ENCODE data around the gene OR9I1. TPM values are rescaled to one million over a fixed set of nuclear protein-coding genes. Genes with fewer than 3 reads are reported as not detected.
A peak's percentile ranks its signal among the peaks of the same experiment; 100 is the strongest.

The OR9I1 gene
- total and polyA plus RNA-seq, 2 of the 13 experiments (the other 11 are each of a cell fraction or from before 2014, with no cell fraction given) = not detected

- TF ChIP-seq RFX3 (CRISPR knock-in tag; IDR thresholded peaks at IDR 0.05) (no peak), ZNF609 (CRISPR knock-in tag; IDR thresholded peaks at IDR 0.05; ENCODE audit: borderline replicate concordance) (peak; percentile 93), ZNF496 (CRISPR knock-in tag; IDR thresholded peaks at IDR 0.05; ENCODE audit: insufficient replicate concordance) (no peak), RARG (CRISPR knock-in tag; IDR thresholded peaks at IDR 0.05; ENCODE audit: low read depth) (no peak), KDM5B (CRISPR knock-in tag; IDR thresholded peaks at IDR 0.05; ENCODE audit: borderline replicate concordance) (no peak), CCDC6 (CRISPR knock-in tag; IDR thresholded peaks at IDR 0.05) (no peak), ETV5 (CRISPR knock-in tag; IDR thresholded peaks at IDR 0.05; ENCODE audit: borderline replicate concordance) (peak; percentile 78; the same call in 1 of the 2 replicates), ZNF670 (CRISPR knock-in tag; IDR thresholded peaks at IDR 0.05; ENCODE audit: borderline replicate concordance) (peak; percentile 34; the same call in 1 of the 2 replicates), ZBTB37 (CRISPR knock-in tag; IDR thresholded peaks at IDR 0.05) (no peak), RORA (CRISPR knock-in tag; IDR thresholded peaks at IDR 0.05) (no peak), ZBTB14 (CRISPR knock-in tag; IDR thresholded peaks at IDR 0.05) (no peak), HES4 (CRISPR knock-in tag; IDR thresholded peaks at IDR 0.05; ENCODE audit: borderline replicate concordance) (no peak), KLF16 (CRISPR knock-in tag; IDR thresholded peaks at IDR 0.05) (peak in 1 of 2 experiments; percentile 87; a peak in 2 of 4 replicates), PRDM10 (CRISPR knock-in tag; IDR thresholded peaks at IDR 0.05; ENCODE audit: low read depth) (no peak), SOX6 (IDR thresholded peaks at IDR 0.05) (no peak), SOX6 (CRISPR knock-in tag; IDR thresholded peaks at IDR 0.05) (peak; percentile 96)
Observed at GRCh38 chr11:58165504-58166106, 40.3 kb upstream of the OR9I1 start (continued).
